PFSK-1 (cell line): ENCODE data around the gene DRD4.

Experiments
- FOXP2 ChIP-seq: optimal IDR thresholded peaks from 2 replicates; pipeline ENCODE3; 2011; ENCODE audit warnings: borderline replicate concordance, control low read depth, inconsistent platforms; ENCODE audit not compliant: insufficient read depth; ENCODE audit errors: extremely low read length, extremely low read depth
- POLR2AphosphoS5 ChIP-seq: IDR thresholded peaks from 2 replicates; pipeline ENCODE4 v1.6.1; 2012; ENCODE audit warnings: low read depth, mild to moderate bottlenecking, control low read depth, low read length, moderate library complexity
- REST ChIP-seq, 2 experiments: IDR thresholded peaks; 2 replicates each; pipeline versions ENCODE4 v1.6.1 to v1.8.0; 2011 to 2012; ENCODE audit warnings: low read depth in 2 of 2, low read length in 2 of 2, control low read depth in 1 of 2, inconsistent platforms in 1 of 2, mild to moderate bottlenecking in 1 of 2, moderate library complexity in 1 of 2; ENCODE audit not compliant: insufficient read depth in 1 of 2
- SIN3A ChIP-seq: IDR thresholded peaks from 2 replicates; pipeline ENCODE4 v1.6.1; 2012; ENCODE audit warnings: mild to moderate bottlenecking, low read length, moderate library complexity, borderline replicate concordance; ENCODE audit not compliant: insufficient read depth
- TAF1 ChIP-seq: IDR thresholded peaks from 2 replicates; pipeline ENCODE4 v1.6.1; 2012; ENCODE audit warnings: low read length, control low read depth, borderline replicate concordance; ENCODE audit not compliant: insufficient read depth

Gene DRD4

DNA sequence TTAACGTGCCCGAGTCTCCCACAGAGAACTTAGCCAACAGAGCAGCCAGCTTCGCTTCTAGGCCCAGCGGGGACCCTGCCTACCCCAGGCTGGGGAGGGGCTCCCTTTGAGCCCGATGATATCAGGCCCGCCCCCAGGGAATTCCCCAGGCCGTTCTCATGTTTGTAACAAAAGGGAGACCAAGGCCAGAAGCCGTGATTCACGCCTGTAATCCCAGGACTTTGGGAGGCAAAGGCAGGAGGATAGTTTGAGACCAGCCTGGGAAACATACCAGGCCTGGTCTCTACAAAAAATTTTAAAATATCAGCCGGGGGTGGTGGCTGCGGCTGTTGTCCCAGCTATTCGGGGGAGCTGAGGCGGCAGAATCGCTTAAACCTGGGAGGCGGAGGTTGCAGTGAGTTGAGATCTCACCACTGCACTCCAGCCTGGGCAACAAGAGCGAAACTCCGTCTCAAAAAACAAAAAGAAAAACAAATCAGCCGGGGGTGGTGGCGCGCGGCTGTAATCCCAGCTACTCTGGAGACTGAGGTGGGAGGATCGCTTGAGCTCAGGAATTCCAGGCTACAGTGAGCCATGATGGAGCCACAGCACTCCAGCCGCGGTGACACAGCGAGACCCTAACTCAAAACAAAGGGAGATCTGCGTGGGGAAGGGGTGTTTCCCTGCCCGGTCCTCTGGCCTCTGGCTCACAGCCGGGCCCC, 1.7 kb downstream of the DRD4 start:
- TF ChIP-seq POLR2AphosphoS5 = no peak
- no peak for TF ChIP-seq FOXP2
- TF ChIP-seq REST (IDR thresholded peaks at IDR 0.05; ENCODE audit: insufficient read depth in 1 of 2, low read depth in 2 of 2, low read length in 2 of 2) = no peak
- no peak for TF ChIP-seq TAF1
- TF ChIP-seq SIN3A = no peak

DNA sequence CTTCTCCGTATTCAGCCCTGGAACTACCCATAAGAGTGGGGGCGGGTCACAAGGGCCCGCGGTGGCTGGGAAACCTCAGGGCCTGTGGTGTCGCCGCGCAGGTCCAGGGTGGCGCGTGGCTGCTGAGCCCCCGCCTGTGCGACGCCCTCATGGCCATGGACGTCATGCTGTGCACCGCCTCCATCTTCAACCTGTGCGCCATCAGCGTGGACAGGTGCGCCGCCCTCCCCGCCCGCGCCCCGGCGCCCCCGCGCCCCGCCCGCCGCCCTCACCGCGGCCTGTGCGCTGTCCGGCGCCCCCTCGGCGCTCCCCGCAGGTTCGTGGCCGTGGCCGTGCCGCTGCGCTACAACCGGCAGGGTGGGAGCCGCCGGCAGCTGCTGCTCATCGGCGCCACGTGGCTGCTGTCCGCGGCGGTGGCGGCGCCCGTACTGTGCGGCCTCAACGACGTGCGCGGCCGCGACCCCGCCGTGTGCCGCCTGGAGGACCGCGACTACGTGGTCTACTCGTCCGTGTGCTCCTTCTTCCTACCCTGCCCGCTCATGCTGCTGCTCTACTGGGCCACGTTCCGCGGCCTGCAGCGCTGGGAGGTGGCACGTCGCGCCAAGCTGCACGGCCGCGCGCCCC, 2.4 kb downstream of the DRD4 start:
- TF ChIP-seq POLR2AphosphoS5 (no peak), TAF1 (no peak), REST (IDR thresholded peaks at IDR 0.05; ENCODE audit: insufficient read depth in 1 of 2, low read depth in 2 of 2, low read length in 2 of 2) (no peak), FOXP2 (no peak), SIN3A (no peak)

GRCh38 chr11:640021-640706, 3.1 kb downstream of the DRD4 start:
- TF ChIP-seq TAF1 (no peak), POLR2AphosphoS5 (peak; percentile 17; the same call in 1 of the 2 replicates)

DNA sequence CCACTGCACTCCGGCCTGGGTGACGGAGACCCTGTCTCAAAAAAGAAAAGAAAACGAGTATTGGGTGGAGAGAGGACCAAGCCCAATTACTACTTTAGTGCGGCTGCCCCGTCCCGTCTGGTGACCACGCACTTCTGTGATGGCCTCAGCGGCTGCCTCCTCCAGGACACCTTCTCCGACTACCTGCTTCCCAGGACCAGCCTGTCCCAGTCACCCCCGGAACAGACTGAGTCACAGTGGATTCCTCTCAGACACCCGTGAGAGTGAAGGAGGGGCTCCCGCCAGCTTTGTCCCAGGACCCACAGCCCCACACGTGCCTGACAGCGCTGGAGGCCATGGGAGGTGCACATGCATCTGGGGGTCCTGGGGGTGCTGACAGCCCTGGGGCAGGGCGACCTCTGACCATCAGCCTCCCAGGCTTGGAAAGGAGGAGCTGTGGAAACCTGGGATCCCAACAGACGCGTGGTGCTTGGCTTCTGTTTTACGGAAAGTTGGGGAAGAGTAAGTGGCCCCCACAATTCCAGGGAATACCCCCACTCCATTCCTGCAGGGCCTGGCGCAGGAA, 4.8 kb downstream of the DRD4 start:
- TF ChIP-seq SIN3A = no peak
- TF ChIP-seq REST (IDR thresholded peaks at IDR 0.05; ENCODE audit: insufficient read depth in 1 of 2, low read depth in 2 of 2, low read length in 2 of 2) = no peak
- TF ChIP-seq POLR2AphosphoS5 = 0 out of 2 replicates have a peak, but pooled peaks have one; percentile 11

DNA sequence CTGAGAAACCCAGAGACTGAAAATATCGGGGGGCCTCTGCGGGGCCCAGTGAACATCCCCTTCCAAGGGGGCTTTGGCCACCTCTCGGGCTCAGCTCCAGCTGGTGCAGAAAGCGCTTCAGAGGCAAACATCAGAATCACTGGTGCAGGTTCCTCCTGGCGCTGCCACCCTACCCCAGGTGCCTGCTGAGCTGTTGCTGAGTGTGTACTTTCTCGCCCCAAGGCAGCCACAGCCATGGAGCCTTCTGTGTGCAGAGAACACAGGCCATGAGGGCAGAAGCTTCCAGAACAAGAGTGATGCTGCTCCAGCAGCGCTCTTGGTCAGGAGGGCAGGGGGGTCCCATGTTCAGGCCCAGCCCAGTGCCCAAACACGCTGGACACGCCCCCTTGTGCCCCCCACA, 6.3 kb downstream of the DRD4 start:
- TF ChIP-seq SIN3A (no peak), POLR2AphosphoS5 (peak; percentile 10; the same call in 1 of the 2 replicates), FOXP2 (no peak), TAF1 (no peak), REST (IDR thresholded peaks at IDR 0.05; ENCODE audit: insufficient read depth in 1 of 2, low read depth in 2 of 2, low read length in 2 of 2) (no peak)
